PC-3 (cell line): Measurements from ENCODE around the gene TRIM14. TPM values are rescaled to one million over a fixed set of nuclear protein-coding genes. Genes with fewer than 3 reads are reported as not detected.

ENCODE experiments used
- ATAC-seq: fragments of 200-7000 bp; cut with Tn5 transposase; 2 replicates; pipeline ENCODE4 v1.9.1; 2020; ENCODE audit warnings: mild to moderate bottlenecking, moderate library complexity
- BruUV-seq: library from RNA; stranded (reverse); fragments of 400-500 nt; replicated peaks from 2 replicates; lab custom pipeline; 2021; lab: Mats Ljungman, UMichigan
- CTCF ChIA-PET: fragments of 300-600 bp; sonication (Branson Sonifier 250); formaldehyde crosslinking; loops from one replicate; lab custom pipeline; 2022; ENCODE audit warnings: antibody characterized with exemption; lab: Charles Lee
- POLR2A ChIA-PET: fragments of 300-600 bp; sonication (Branson Sonifier 250); formaldehyde crosslinking; loops from one replicate; lab custom pipeline; 2022; ENCODE audit warnings: antibody characterized with exemption; ENCODE audit not compliant: unreplicated experiment; lab: Charles Lee
- DNase-seq: peaks from one replicate; pipeline ENCODE4 v3.0.0-alpha.2; 2015
- H2AFZ ChIP-seq: fragments of 300-600 bp; sonication (generic); 2 replicates; pipeline ENCODE4 v1.6.0; 2016; ENCODE audit warnings: antibody characterized with exemption, low read length
- H3F3A ChIP-seq: fragments of 300-600 bp; sonication (generic); one replicate; pipeline ENCODE4 v1.6.0; 2017; ENCODE audit warnings: antibody characterized with exemption, low read length, control low read depth, mild to moderate bottlenecking; ENCODE audit not compliant: unreplicated experiment
- H3K27ac ChIP-seq: fragments of 300-600 bp; sonication (generic); 2 replicates; pipeline ENCODE4 v1.5.1; 2016; ENCODE audit warnings: mild to moderate bottlenecking, low read length
- H3K27me3 ChIP-seq: fragments of 300-600 bp; sonication (generic); 2 replicates; pipeline ENCODE4 v1.6.1; 2016; ENCODE audit warnings: low read length, mixed read lengths
- H3K36me3 ChIP-seq: fragments of 300-600 bp; sonication (generic); 2 replicates; pipeline ENCODE4 v1.6.1; 2016; ENCODE audit warnings: low read depth, mixed run types, low read length, mixed read lengths
- H3K4me1 ChIP-seq: fragments of 300-600 bp; sonication (generic); 2 replicates; pipeline ENCODE4 v1.5.1; 2016; ENCODE audit warnings: low read length; ENCODE audit not compliant: insufficient read depth
- H3K4me2 ChIP-seq: fragments of 300-600 bp; sonication (generic); 2 replicates; pipeline ENCODE4 v1.6.0; 2016; ENCODE audit warnings: low read length
- H3K4me3 ChIP-seq: fragments of 300-600 bp; sonication (generic); 2 replicates; pipeline ENCODE4 v1.5.1; 2016; ENCODE audit warnings: mild to moderate bottlenecking, low read length, mixed read lengths
- H3K79me2 ChIP-seq: fragments of 300-600 bp; sonication (generic); 2 replicates; pipeline ENCODE4 v1.6.1; 2017; ENCODE audit warnings: low read length, mixed read lengths
- H3K9ac ChIP-seq: fragments of 300-600 bp; sonication (generic); 2 replicates; pipeline ENCODE4 v1.6.0; 2016; ENCODE audit warnings: mild to moderate bottlenecking, low read length
- H3K9me2 ChIP-seq: fragments of 300-600 bp; sonication (generic); replicated peaks from 2 replicates; pipeline ENCODE4 v1.6.1; 2016; ENCODE audit warnings: mixed run types, low read length, mixed read lengths
- H3K9me3 ChIP-seq: fragments of 300-600 bp; sonication (generic); 2 replicates; pipeline ENCODE4 v1.6.1; 2016; ENCODE audit warnings: low read length, mixed read lengths
- H4K20me1 ChIP-seq: fragments of 300-600 bp; sonication (generic); 2 replicates; pipeline ENCODE4 v1.6.1; 2016; ENCODE audit warnings: low read length, mixed read lengths
- EZH2 ChIP-seq: fragments of 300-600 bp; sonication (generic); IDR thresholded peaks from one replicate; pipeline ENCODE4 v1.6.1; 2017; ENCODE audit warnings: antibody characterized with exemption, mild to moderate bottlenecking, low read length; ENCODE audit not compliant: unreplicated experiment
- EZH2phosphoT487 ChIP-seq: fragments of 300-600 bp; sonication (generic); IDR thresholded peaks from 2 replicates; pipeline ENCODE4 v1.6.1; 2018; ENCODE audit warnings: mild to moderate bottlenecking, antibody characterized with exemption, low read length, borderline replicate concordance
- intact Hi-C: fragments of 100-400 bp; cut with micrococcal nuclease; formaldehyde crosslinking; loops from 2 replicates; pipeline ENCODE4 v1.9.0; 2023
- total RNA-seq: library from RNA; depleted of rRNA; stranded (reverse); fragments of >200 nt; gene quantifications from 2 replicates; pipeline ENCODE4 v1.2.3, GENCODE V29; 2014
- TF ChIP-seq, protein P1 (sequence below): fragments of 300-600 bp; sonication (generic); conservative IDR thresholded peaks from 2 replicates; pipeline ENCODE4 v1.5.1; 2017; ENCODE audit warnings: antibody characterized with exemption, low read depth, mild to moderate bottlenecking, low read length

TRIM14 gene
- total RNA-seq, 1 experiment from 2014 or later: 11.2 TPM

DNA sequence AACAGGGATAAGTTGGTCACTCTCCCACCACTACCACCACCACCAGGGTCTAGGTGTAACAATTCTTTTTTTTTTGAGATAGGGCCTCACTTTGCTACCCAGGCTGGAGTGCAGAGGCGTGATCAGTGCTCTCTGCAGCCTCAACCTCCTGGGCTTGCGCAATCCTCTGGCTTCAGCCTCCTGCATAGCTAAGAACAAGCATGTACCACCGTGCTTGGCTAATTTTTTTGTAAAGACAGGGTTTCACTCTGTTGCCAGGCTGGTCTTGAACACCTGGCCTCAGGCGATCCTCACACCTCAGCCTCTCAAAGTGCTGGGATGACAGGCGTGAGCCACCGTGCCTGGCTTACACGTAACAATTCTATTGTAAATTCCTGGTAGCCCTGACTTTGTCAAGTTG lies 45.9 kb upstream of the TRIM14 start:
- intact Hi-C loops: no loop called here
- peaks cover 14% of the 10 kb centered on the region for H3K4me1 ChIP-seq
- H3K27me3 ChIP-seq: no peaks in the 10 kb centered on the region
- no peak overlapping the region for H3K4me2 ChIP-seq
- H4K20me1 ChIP-seq: no peaks in the 10 kb centered on the region
- no peaks in the 10 kb centered on the region for H3K9me2 ChIP-seq
- H3F3A ChIP-seq: no peaks in the 10 kb centered on the region
- ATAC-seq: no peak
- H3K9ac ChIP-seq: no peak overlapping the region
- TF ChIP-seq, protein P1, sequence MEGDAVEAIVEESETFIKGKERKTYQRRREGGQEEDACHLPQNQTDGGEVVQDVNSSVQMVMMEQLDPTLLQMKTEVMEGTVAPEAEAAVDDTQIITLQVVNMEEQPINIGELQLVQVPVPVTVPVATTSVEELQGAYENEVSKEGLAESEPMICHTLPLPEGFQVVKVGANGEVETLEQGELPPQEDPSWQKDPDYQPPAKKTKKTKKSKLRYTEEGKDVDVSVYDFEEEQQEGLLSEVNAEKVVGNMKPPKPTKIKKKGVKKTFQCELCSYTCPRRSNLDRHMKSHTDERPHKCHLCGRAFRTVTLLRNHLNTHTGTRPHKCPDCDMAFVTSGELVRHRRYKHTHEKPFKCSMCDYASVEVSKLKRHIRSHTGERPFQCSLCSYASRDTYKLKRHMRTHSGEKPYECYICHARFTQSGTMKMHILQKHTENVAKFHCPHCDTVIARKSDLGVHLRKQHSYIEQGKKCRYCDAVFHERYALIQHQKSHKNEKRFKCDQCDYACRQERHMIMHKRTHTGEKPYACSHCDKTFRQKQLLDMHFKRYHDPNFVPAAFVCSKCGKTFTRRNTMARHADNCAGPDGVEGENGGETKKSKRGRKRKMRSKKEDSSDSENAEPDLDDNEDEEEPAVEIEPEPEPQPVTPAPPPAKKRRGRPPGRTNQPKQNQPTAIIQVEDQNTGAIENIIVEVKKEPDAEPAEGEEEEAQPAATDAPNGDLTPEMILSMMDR: no peak
- TF ChIP-seq EZH2phosphoT487 (no peak), EZH2 (no peak)
- no peaks in the 10 kb centered on the region for H3K36me3 ChIP-seq
- no peak overlapping the region for H3K4me3 ChIP-seq
- H2AFZ ChIP-seq: no peak overlapping the region
- H3K79me2 ChIP-seq: no peaks in the 10 kb centered on the region
- no peak overlapping the region for H3K27ac ChIP-seq
- no peak for DNase-seq
- ChIA-PET POLR2A (no interaction called here), CTCF (no interaction called here)
- H3K9me3 ChIP-seq: no peaks in the 10 kb centered on the region
- BruUV-seq: no TSS peak

DNA sequence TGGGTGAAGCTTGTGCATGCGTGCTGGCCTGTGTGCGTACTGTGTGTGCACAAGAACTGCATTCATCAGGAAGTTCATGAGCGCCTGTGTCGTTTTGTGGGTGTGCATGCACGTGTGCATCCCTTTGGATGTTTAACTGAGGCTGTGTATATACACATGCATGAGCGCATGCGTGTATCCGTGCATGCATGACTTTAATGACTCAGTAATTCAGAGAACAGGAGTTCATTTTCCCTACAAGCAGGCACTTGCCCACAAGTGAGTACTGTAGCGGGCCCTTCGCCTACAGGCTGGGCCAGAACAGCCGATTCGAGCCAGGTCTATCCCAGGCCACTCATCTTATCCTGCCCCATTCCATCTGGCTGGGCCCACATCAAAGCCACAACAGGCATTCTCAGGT lies 43.6 kb upstream of the TRIM14 start:
- no peaks in the 10 kb centered on the region for H3K36me3 ChIP-seq
- peaks cover 12% of the 10 kb centered on the region for H3K4me1 ChIP-seq
- no peak overlapping the region for H3K4me2 ChIP-seq
- intact Hi-C loops: no loop called here
- ChIA-PET POLR2A (no interaction called here), CTCF (no interaction called here)
- TF ChIP-seq, protein P1: no peak
- TF ChIP-seq EZH2 (no peak), EZH2phosphoT487 (no peak)
- H4K20me1 ChIP-seq: no peaks in the 10 kb centered on the region
- H3K27ac ChIP-seq: no peak overlapping the region
- H3K4me3 ChIP-seq: no peak overlapping the region
- no peaks in the 10 kb centered on the region for H3F3A ChIP-seq
- BruUV-seq: no TSS peak
- no peaks in the 10 kb centered on the region for H3K9me2 ChIP-seq
- H3K9ac ChIP-seq: no peak overlapping the region
- H3K9me3 ChIP-seq: no peaks in the 10 kb centered on the region
- no peaks in the 10 kb centered on the region for H3K79me2 ChIP-seq
- H3K27me3 ChIP-seq: no peaks in the 10 kb centered on the region
- H2AFZ ChIP-seq: no peak overlapping the region
- no peak for DNase-seq
- ATAC-seq: no peak

- ATAC-seq: no peak
- Histone ChIP-seq H3K4me3 (no peak overlapping the region), H3K9me2 (no peaks in the 10 kb centered on the region), H3K79me2 (no peaks in the 10 kb centered on the region), H3K4me2 (no peak overlapping the region), H2AFZ (no peak overlapping the region), H3K4me1 (peaks cover 20% of the 10 kb centered on the region), H3K27me3 (no peaks in the 10 kb centered on the region), H3K27ac (no peak overlapping the region), H3K9ac (no peak overlapping the region), H4K20me1 (no peaks in the 10 kb centered on the region), H3K36me3 (no peaks in the 10 kb centered on the region), H3F3A (no peaks in the 10 kb centered on the region), H3K9me3 (no peaks in the 10 kb centered on the region)
- no TSS peak for BruUV-seq
- TF ChIP-seq EZH2 (no peak), EZH2phosphoT487 (no peak)
- TF ChIP-seq, protein P1: no peak
- intact Hi-C loops: no loop called here
- CTCF ChIA-PET: no interaction called here
- no peak for DNase-seq
- POLR2A ChIA-PET: no interaction called here
Measured at GRCh38 chr9:98161851-98162250, 42.8 kb upstream of the TRIM14 start.
